ENCODE measurements around the gene CYP2A6.
"Not testable (repeated sequence)": the region's sequence is repeated elsewhere in the genome, so short reads cannot be mapped to it uniquely, and the experiment has no call there.

CYP2A6 gene, protein sequence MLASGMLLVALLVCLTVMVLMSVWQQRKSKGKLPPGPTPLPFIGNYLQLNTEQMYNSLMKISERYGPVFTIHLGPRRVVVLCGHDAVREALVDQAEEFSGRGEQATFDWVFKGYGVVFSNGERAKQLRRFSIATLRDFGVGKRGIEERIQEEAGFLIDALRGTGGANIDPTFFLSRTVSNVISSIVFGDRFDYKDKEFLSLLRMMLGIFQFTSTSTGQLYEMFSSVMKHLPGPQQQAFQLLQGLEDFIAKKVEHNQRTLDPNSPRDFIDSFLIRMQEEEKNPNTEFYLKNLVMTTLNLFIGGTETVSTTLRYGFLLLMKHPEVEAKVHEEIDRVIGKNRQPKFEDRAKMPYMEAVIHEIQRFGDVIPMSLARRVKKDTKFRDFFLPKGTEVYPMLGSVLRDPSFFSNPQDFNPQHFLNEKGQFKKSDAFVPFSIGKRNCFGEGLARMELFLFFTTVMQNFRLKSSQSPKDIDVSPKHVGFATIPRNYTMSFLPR

DNA sequence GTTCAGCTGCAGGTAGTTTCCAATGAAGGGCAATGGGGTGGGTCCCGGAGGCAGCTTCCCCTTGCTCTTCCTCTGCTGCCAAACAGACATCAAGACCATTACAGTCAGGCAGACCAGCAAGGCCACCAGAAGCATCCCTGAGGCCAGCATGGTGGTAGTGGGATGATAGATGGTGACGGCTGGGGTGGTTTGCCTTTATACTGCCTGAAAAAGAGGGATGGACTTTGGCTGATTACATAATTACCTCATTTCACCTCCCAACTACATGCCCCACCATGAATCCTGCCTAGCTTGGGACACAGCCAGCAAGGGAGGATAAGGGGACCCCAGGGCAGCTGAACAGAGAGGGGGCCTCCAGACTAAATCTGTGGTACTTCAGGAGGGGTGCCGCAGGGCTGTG, at the start of gene CYP2A6:
Gene CYP2A6 (minus strand): TSS at position 171 of the 400 bp plus-strand sequence. CDS start 21 bp downstream, at position 150.
- DNase-seq (ENCODE audit: low read depth, low spot score), result not testable (repeated sequence)

DNA sequence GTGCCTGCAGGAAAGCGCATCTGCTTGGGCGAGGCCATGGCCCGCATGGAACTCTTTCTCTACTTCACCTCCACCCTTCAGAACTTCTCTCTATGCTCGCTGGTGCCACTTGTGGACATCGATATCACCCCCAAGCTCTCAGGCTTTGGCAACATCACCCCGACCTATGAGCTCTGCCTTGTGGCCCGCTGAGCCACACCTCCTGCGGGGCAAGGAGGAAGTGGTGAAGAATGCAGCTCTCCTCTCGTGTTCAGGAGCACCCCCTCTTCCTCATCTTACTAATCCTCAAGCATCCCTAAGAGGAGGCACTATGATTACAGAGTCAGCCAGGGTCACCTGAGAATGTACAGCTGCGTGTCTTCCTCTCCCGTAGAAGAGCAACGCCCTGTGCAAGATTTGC, 49.7 kb upstream of the CYP2A6 start:
- DNase-seq (ENCODE audit: low read depth, low spot score), result not testable (repeated sequence)

DNA sequence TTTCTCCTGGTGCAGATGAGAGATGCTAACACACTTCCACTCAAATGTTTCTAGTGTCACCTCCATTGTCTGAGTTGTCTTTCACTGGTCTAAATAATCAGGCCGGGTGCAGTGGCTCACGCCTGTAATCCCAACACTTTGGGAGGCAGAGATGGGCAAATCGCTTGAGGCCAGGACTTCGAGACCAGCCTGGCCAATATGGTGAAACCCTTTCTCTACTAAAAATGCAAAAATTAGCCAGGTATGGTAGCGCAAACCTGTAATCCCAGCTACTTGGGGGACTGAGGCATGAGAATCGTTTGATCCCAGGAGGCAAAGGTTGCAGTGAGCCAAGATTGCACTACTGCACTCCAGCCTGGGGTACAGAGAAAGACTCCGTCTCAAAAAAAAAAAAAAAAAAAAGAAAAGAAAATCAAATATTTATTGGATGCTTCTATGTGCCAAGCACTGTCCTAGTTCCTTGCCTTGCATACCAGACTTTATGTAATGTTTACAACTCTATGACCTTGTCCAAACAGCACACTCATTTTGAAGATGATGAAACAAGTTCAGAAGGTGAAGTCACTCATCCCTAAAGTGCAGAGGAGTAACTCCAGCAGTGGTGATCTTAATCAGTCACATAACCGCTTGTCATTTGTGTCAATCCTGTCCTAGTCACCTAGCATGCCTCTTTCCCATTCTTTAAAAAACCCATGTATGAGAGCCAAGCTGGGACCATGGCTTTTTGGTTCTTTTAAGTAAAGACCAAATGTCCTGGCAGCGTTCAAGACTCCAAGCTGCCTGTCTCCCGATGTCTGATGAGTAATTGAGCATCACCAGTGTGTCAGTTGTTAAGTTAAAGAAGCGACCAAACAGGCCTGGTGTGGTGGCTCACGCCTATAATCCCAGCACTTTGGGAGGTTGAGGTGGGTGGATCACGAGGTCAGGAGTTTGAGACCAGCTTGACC, 46.9 kb upstream of the CYP2A6 start:
- DNase-seq (ENCODE audit: low read depth, low spot score), result not testable (repeated sequence)

DNA sequence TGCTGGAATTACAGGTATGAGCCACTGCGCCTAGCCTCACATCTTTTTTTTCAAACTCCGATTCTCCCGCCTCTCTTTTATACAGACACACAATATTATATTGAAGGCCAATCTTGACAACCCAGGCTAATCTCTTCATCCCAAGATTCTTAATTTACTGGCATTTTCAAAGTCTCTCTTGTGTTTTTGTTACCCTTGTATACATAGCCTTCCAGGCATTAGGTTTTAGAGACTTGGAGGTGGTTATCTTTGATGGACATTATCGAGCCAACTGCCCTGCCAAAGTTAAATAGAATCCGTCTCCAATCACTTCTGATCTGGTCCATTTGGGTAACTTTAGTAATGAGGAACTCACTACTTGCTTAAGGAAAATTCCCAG, 46.2 kb upstream of the CYP2A6 start:
- DNase-seq (ENCODE audit: low read depth, low spot score), result no peak

DNA sequence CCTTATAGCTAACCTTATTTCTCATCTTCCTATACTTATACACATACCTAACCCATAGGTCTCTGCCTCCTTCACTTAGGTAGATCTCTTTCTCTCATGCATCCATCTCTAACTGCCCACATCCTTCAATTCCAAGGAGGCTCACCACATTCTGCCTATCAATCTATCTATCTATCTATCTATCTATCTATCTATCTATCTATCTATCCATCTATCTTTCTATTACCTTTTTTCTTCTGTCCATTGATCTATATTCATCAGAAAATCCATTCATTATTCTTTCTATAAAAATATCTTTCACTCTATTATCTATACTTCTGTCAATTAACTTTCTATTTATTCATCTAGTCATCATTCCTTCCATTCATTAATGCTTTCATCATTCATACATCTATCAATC, 42.9 kb upstream of the CYP2A6 start:
- DNase-seq (ENCODE audit: low read depth, low spot score), result no peak

DNA sequence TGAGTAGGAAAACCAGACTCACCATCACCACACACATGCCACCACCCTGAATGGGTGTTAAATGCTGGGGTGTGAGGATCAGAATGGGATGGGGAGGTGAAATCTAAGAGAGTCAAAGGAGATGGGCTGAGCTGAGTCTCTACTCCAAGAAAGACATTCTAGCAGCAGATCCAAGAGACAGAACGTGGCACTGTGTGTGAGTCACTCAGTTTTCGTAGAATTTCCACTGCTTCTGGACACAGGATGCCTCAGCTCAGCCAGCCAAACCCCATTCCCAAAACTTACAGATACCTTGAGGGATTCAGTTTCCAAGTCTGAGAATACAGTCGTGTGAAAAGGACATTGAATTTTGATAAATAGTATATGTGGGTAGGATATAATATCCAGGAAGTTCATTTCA, 39.1 kb upstream of the CYP2A6 start:
- no peak for DNase-seq (ENCODE audit: low read depth, low spot score)

DNA sequence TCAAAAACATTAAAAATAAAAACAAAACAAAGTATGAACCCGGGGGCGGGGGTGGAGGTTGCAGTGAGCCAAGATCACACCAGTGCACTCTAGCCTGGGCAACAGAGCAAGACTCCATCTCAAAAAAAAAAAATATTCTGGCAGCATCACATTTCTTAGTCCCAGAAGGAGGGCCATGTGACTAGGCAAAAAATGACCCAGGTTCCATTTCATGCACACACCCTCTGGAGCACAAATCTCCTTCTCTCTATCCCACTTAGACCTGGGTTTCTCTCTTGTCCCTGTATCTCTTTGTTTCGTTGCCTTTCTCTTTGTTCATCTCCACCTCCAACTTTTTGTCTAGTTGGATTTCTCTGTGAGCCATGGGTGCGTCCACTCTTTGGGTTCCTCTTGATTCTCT, 37.9 kb upstream of the CYP2A6 start:
- DNase-seq (ENCODE audit: low read depth, low spot score), result no peak

DNA sequence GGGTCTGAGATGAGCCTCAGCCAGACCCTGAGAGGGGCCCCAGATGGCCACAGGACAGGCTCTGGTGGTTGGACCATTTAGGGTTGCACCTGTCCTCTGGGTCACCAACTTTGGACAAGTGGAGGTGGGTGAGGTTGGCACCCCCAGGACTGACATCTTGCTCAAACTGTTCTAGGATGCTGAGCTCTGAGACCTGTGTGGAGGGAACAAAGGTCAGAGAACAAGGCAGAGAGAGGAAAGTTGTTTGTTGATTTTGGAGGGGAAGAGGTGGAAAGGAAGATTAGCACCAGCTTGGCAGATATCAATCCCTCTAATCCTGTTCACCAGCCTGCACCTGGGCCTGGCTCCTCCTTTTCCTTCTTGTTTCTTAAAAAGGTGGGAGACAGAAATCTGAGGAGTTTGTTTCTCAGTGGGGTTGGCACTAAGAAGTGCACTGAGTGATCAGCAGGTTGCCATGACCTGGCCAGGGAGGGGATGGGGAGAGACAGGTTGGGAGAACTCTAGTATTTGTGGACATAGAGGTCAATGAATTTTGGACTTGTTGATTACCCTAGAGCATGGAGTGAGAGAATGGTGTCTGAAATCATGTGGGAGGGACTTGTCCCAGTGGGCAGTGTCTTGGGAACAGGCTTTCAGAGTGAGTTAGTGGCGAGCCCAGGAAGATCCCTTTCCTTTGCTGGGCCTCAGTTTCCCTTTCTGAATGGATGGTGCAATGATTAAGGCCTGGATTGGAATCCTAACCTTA, 34.1 kb upstream of the CYP2A6 start:
- DNase-seq (ENCODE audit: low read depth, low spot score), result not testable (repeated sequence)

DNA sequence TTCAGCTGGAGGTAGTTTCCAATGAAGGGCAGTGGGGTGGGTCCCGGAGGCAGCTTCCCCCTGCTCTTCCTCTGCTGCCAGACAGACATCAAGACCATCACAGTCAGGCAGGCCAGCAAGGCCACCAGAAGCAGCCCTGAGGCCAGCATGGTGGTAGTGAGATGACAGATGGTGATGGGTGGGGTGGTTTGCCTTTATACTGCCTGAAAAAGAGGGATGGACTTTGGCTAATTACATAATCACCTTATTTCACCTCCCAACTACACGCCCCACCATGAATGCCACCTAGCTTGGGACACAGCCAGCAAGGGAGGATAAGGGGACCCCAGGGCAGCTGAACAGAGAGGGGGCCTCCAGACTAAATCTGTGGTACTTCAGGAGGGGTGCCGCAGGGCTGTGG, 31.8 kb upstream of the CYP2A6 start, which contains the start of gene CYP2A7:
Gene CYP2A7 (minus strand): TSS at position 170 of the 400 bp plus-strand sequence. CDS start 21 bp downstream, at position 149.
- not testable (repeated sequence) for DNase-seq (ENCODE audit: low read depth, low spot score)

DNA sequence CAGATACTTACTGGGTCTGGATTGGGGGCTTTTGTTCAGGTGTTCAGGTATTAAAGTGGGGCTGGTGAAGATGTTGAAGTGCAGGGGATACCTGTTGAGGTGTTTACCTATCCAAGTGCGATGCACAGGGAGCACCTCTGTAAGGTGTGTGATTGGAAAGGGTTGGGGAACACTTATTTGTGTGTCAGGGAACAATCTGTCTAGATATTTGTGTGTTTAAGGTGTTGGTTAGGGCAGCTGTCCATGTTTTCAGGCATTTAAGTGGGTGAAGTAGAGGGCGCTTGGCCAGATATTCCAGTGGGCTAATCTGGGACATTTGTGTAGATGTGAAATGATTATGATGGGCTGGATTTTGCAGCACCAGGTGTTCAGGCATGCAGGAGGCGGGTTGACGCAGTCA, 29.1 kb upstream of the CYP2A6 start:
- DNase-seq (ENCODE audit: low read depth, low spot score), result not testable (repeated sequence)

DNA sequence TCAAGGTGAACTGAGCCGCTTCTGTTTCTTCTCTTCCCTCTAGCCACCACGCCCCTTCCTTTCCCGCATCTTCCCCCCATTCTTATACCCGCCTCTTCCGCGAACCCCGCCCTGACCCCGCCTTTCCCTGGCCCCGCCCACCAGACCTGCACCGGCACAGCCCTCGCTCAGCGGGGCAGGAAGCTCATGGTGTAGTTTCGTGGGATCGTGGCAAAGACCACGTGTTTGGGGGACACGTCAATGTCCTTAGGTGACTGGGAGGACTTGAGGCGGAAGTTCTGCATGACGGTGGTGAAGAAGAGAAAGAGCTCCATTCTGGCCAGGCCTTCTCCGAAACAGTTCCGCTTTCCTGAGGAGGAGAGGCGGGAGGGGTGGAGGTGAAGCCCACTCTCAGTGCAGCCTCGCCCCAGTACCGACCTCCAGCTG, 25.3 kb upstream of the CYP2A6 start:
- DNase-seq (ENCODE audit: low read depth, low spot score), result not testable (repeated sequence)

DNA sequence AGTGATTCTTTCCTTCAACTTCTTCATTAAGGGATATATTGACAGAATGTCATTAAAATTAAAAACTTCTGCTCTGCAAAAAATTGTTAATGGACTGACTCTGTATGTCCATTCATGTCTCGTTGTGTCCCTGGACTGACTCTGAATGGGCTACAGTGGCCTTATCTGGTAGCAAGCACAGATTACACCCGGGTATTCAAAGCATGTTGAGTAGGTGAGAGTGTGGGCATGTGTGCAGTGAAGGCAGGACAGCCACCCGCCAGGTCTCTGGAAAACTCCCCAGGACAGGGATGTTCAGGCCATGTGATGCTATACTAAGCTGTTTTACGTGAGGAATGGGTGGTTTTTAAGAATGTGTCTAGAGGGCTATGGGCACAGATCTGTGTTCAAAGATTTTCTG, 24.6 kb upstream of the CYP2A6 start:
- not testable (repeated sequence) for DNase-seq (ENCODE audit: low read depth, low spot score)

DNA sequence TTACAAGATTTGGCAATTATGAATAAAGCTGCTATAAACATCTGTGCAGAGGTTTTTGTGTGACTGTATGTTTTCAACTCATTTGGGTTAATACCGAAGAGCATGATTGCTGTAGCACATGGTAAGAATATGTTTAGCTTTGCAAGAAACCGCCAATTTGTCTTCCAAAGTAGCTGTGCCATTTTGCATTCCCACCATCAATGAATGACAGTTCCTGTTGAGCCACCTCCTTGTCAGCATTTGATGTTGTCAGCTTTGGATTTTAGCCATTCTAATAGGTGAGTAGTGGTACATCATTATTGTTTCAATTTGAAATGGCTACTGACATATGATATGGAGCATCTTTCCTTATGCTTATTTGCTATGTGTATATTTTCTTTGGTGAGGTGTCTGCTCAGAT, 23.6 kb upstream of the CYP2A6 start:
- not testable (repeated sequence) for DNase-seq (ENCODE audit: low read depth, low spot score)

DNA sequence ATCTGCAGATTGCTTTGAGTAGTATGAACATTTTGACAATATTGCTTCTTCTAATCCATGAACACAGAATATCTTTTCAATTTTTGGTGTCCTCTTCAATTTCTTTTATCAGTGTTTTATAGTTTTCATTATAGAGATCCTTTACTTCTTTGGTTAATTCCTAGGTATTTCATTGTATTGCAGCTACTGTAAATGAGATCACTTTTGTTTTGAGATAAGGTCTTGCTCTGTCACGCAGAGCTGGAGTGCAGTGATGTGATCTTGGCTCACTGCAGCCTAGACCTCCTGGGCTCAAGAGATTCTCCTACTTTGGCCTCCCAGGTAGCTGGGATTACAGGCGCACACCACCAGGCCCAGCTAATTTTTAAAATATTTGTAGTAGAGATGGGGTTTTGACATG, 22.0 kb upstream of the CYP2A6 start:
- DNase-seq (ENCODE audit: low read depth, low spot score), result no peak

DNA sequence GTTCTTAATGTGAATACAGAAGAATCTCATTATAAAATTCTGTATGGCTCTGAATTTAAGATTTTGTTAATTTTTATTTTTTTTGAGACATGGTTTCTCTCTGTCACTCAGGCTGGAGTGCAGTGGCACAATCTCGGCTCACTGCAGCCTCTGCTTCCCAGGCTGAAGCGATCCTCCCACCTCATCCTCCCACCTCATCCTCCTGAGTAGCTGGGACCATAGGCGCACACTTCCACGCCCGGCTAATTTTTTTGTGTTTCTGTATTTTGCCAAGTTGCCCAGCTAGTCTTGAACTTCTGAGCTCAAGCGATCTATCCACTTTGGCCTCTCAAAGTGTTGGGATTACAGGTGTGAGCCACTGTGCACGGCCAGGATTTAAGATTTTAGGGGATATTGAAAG, 17.5 kb upstream of the CYP2A6 start:
- DNase-seq (ENCODE audit: low read depth, low spot score), result no peak

DNA sequence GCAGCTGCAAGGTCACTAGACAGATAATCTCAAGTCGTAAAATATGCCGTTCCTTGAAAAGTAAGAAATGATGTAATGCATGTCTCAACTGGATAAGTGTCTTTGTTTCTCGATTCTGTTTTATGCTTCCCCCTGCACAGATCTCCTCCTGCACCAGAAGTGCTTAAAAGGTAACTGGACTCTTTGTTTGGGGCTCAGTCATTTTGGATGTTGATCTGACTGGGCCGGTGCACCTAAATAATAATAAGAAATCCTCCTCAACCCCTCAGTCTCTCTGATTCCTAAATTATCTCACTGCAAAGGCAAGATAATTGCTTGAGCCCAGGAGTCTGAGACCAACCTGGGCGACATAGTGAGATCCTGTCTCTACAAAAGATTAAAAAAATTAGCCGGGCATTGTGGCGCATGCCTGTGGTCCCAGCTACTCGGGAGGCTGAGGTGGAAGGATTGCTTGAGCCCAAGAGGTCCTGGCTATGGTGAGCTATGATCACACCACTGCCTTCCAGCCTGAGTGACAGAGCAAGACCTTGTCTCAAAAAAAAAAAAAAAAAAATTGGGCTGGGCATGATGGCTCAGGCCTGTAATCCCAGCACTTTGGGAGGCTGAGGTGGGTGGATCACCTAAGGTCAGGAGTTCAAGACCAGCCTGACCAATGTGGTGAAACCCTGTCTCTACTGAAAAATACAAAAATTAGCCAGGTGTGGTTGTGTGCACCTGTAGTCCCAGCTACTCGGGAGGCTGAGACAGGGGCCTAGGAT, 14.7 kb upstream of the CYP2A6 start:
- DNase-seq (ENCODE audit: low read depth, low spot score), result not testable (repeated sequence)

DNA sequence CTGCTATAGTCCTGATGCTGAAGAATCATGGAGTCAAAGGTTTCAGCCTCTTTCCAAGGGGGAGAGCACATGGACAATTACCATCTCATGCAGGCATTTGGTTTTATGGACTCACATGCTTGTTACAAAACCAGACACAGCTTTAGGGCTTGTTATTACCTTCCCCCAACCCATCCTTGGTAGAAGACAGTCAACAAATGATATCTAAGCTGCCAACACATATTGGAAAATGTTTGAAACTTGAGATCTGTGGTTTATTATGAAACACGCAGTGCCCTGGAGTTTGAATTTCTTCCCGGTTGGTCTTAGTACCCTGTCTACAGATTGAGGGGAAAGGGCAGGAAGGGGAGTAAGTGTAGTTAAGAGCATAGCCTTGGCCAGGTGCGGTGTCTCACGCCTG, 12.5 kb upstream of the CYP2A6 start:
- DNase-seq (ENCODE audit: low read depth, low spot score), result no peak

DNA sequence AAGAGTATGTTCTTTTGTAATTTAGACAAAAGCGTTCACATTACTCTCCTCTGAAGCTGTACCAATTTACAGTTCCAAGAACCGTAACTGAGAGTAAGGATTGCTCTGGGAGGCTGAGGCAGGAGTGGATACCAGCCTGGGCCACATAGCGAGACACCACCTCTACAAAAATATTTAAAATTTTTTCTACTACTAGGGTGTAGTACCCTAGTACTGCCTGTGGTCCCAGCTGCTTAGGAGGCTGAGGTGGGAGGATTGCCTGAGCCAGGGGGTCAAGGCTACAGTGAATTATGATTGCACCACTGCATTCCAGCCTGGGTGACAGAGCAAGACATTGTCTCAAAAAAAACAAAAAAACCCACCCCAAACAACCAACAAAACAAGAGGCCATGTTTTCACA, 12.1 kb upstream of the CYP2A6 start:
- DNase-seq (ENCODE audit: low read depth, low spot score), result no peak

DNA sequence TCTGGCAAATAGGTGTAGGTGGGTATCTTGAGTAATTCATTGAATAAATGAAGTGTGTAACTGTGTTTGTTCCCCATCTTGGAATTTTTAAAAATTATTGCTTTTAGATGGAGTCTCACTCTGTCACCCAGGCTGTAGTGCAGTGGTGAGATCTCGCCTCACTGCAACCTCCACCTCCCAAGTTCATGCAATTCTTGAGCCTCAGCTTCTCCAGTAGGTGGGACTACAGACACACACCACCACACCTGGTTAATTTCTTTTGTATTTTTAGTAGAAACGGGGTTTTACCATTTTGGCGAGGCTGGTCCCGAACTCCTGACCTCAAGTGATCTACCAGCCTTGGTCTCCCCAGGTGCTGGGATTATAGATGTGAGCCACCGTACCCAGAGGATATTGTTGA, 7.9 kb upstream of the CYP2A6 start:
- no peak for DNase-seq (ENCODE audit: low read depth, low spot score)

DNA sequence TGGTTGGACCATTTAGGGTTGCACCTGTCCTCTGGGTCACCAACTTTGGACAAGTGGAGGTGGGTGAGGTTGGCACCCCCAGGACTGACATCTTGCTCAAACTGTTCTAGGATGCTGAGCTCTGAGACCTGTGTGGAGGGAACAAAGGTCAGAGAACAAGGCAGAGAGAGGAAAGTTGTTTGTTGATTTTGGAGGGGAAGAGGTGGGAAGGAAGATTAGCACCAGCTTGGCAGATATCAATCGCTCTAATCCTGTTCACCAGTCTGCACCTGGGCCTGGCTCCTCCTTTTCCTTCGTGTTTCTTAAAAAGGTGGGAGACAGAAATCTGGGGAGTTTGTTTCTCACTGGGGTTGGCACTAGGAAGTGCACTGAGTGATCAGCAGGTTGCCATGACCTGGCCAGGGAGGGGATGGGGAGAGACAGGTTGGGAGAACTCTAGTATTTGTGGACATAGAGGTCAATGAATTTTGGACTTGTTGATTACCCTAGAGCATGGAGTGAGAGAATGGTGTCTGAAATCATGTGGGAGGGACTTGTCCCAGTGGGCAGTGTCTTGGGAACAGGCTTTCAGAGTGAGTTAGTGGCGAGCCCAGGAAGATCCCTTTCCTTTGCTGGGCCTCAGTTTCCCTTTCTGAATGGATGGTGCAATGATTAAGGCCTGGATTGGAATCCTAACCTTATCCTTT, 2.4 kb upstream of the CYP2A6 start:
- not testable (repeated sequence) for DNase-seq (ENCODE audit: low read depth, low spot score)

Data from astrocyte of the hippocampus (primary cell).